SJCRH30 (cell line): ENCODE data around the gene GJD2. TPM values are rescaled to one million over a fixed set of nuclear protein-coding genes. Genes with fewer than 3 reads are reported as not detected.

Experiments used
- DNase-seq, 2 experiments: peaks; one replicate each; pipeline ENCODE4 v3.0.0-alpha.2; 2015 to 2020
- H3K27ac ChIP-seq: fragments of 250-450 bp; sonication (Bioruptor Pico); 2 replicates; pipeline ENCODE4 v1.5.1; 2020; ENCODE audit warnings: mild to moderate bottlenecking, moderate library complexity
- H3K27me3 ChIP-seq: fragments of 250-450 bp; sonication (Bioruptor Pico); 2 replicates; pipeline ENCODE4 v1.5.1; 2020; ENCODE audit warnings: mild to moderate bottlenecking, moderate library complexity
- H3K36me3 ChIP-seq: fragments of 250-450 bp; sonication (Bioruptor Pico); 2 replicates; pipeline ENCODE4 v1.5.1; 2020; ENCODE audit warnings: mild to moderate bottlenecking, moderate library complexity
- H3K4me1 ChIP-seq: fragments of 250-450 bp; sonication (Bioruptor Pico); 2 replicates; pipeline ENCODE4 v1.5.1; 2020; ENCODE audit warnings: mild to moderate bottlenecking, moderate library complexity
- H3K4me3 ChIP-seq: fragments of 250-450 bp; sonication (Bioruptor Pico); 2 replicates; pipeline ENCODE4 v1.5.1; 2020; ENCODE audit warnings: mild to moderate bottlenecking, moderate library complexity
- H3K9me3 ChIP-seq: fragments of 250-450 bp; sonication (Bioruptor Pico); replicated peaks from 2 replicates; pipeline ENCODE4 v1.5.1; 2020; ENCODE audit warnings: mild to moderate bottlenecking, moderate library complexity
- total RNA-seq: library from RNA; depleted of rRNA; stranded (reverse); fragments of >200 nt; shearing (Covaris generic); gene quantifications from 2 replicates; pipeline ENCODE4 v1.2.3, GENCODE V29; 2014

GJD2 gene
- total RNA-seq, 1 experiment from 2014 or later = not detected

GRCh38 chr15:34725556-34725955 lies 29.2 kb downstream of the GJD2 start:
- DNase-seq = peak; percentile 90 to 94

GRCh38 chr15:34724481-34724880 lies 30.3 kb downstream of the GJD2 start:
- Histone ChIP-seq H3K36me3 (no peaks in the 10 kb centered on the region), H3K9me3 (peaks cover 2% of the 10 kb centered on the region; the same call in 1 of the 2 replicates), H3K4me3 (no peak overlapping the region), H3K27ac (peak overlapping the region; percentile 96), H3K4me1 (peaks cover 78% of the 10 kb centered on the region), H3K27me3 (no peaks in the 10 kb centered on the region)
- DNase-seq = no peak

More at GRCh38 chr15:34725556-34725955, 29.2 kb downstream of the GJD2 start:
- H3K27ac ChIP-seq = peak overlapping the region; percentile 96
- no peak overlapping the region for H3K4me3 ChIP-seq
- H3K9me3 ChIP-seq = peaks cover 2% of the 10 kb centered on the region; the same call in 1 of the 2 replicates
- no peaks in the 10 kb centered on the region for H3K27me3 ChIP-seq
- H3K4me1 ChIP-seq = peaks cover 67% of the 10 kb centered on the region
- H3K36me3 ChIP-seq = no peaks in the 10 kb centered on the region

GRCh38 chr15:34722439-34722836 lies 32.4 kb downstream of the GJD2 start:
- H3K4me1 ChIP-seq = peaks cover 89% of the 10 kb centered on the region
- H3K4me3 ChIP-seq = peak overlapping the region; percentile 30
- H3K27ac ChIP-seq = peak overlapping the region; percentile 96
- H3K9me3 ChIP-seq = no peaks in the 10 kb centered on the region; the same call in 1 of the 2 replicates
- H3K36me3 ChIP-seq = no peaks in the 10 kb centered on the region
- no peaks in the 10 kb centered on the region for H3K27me3 ChIP-seq
- no peak for DNase-seq

- Histone ChIP-seq H3K4me3 (peak overlapping the region; percentile 30), H3K36me3 (no peaks in the 10 kb centered on the region), H3K27ac (peak overlapping the region; percentile 96), H3K27me3 (no peaks in the 10 kb centered on the region), H3K9me3 (no peaks in the 10 kb centered on the region), H3K4me1 (peaks cover 84% of the 10 kb centered on the region)
- DNase-seq = peak; percentile 98
Measured at GRCh38 chr15:34721802-34722438, 32.9 kb downstream of the GJD2 start.

- no peaks in the 10 kb centered on the region for H3K36me3 ChIP-seq
- H3K27me3 ChIP-seq = no peaks in the 10 kb centered on the region
- H3K4me3 ChIP-seq = peak overlapping the region; percentile 5; the same call in 1 of the 2 replicates
- peak overlapping the region; percentile 53 for H3K27ac ChIP-seq
- peaks cover 78% of the 10 kb centered on the region for H3K4me1 ChIP-seq
- no peaks in the 10 kb centered on the region for H3K9me3 ChIP-seq
- DNase-seq = no peak
Measured at GRCh38 chr15:34721157-34721801, 33.5 kb downstream of the GJD2 start.

GRCh38 chr15:34719695-34720094 lies 35.1 kb downstream of the GJD2 start:
- Histone ChIP-seq H3K9me3 (no peaks in the 10 kb centered on the region), H3K27me3 (no peaks in the 10 kb centered on the region), H3K4me3 (no peak overlapping the region), H3K4me1 (peaks cover 64% of the 10 kb centered on the region), H3K36me3 (no peaks in the 10 kb centered on the region), H3K27ac (no peak overlapping the region; the same call in 1 of the 2 replicates)
- no peak for DNase-seq

GRCh38 chr15:34718681-34719665 lies 35.8 kb downstream of the GJD2 start:
- Histone ChIP-seq H3K4me3 (no peak overlapping the region), H3K36me3 (no peaks in the 10 kb centered on the region), H3K9me3 (no peaks in the 10 kb centered on the region), H3K4me1 (peaks cover 57% of the 10 kb centered on the region), H3K27ac (peak overlapping the region; percentile 14; the same call in 1 of the 2 replicates), H3K27me3 (no peaks in the 10 kb centered on the region)
- DNase-seq = peak in 1 of 2 experiments; percentile 17

GRCh38 chr15:34717729-34718128 lies 37.1 kb downstream of the GJD2 start:
- DNase-seq = no peak
- Histone ChIP-seq H3K4me1 (peaks cover 44% of the 10 kb centered on the region), H3K36me3 (no peaks in the 10 kb centered on the region), H3K27me3 (no peaks in the 10 kb centered on the region), H3K27ac (no peak overlapping the region), H3K9me3 (no peaks in the 10 kb centered on the region), H3K4me3 (no peak overlapping the region)

- no peak for DNase-seq
Measured at GRCh38 chr15:34716111-34716510, 38.7 kb downstream of the GJD2 start.

GRCh38 chr15:34714476-34715121 lies 40.2 kb downstream of the GJD2 start:
- Histone ChIP-seq H3K36me3 (no peaks in the 10 kb centered on the region), H3K4me1 (peaks cover 24% of the 10 kb centered on the region), H3K27me3 (no peaks in the 10 kb centered on the region), H3K27ac (no peak overlapping the region), H3K9me3 (no peaks in the 10 kb centered on the region), H3K4me3 (no peak overlapping the region)
- DNase-seq = no peak

More at GRCh38 chr15:34716111-34716510, 38.7 kb downstream of the GJD2 start:
- peaks cover 33% of the 10 kb centered on the region for H3K4me1 ChIP-seq
- no peaks in the 10 kb centered on the region for H3K9me3 ChIP-seq
- no peaks in the 10 kb centered on the region for H3K27me3 ChIP-seq
- no peak overlapping the region for H3K27ac ChIP-seq
- no peaks in the 10 kb centered on the region for H3K36me3 ChIP-seq
- H3K4me3 ChIP-seq = no peak overlapping the region

- H3K36me3 ChIP-seq = no peaks in the 10 kb centered on the region
- H3K27ac ChIP-seq = no peak overlapping the region
- DNase-seq = no peak
- H3K27me3 ChIP-seq = no peaks in the 10 kb centered on the region
- no peaks in the 10 kb centered on the region for H3K9me3 ChIP-seq
- peaks cover 18% of the 10 kb centered on the region for H3K4me1 ChIP-seq
- no peak overlapping the region for H3K4me3 ChIP-seq
Measured at GRCh38 chr15:34713635-34714034, 41.2 kb downstream of the GJD2 start.

GRCh38 chr15:34709866-34710265 lies 44.9 kb downstream of the GJD2 start:
- no peak for DNase-seq
- Histone ChIP-seq H3K27me3 (no peaks in the 10 kb centered on the region), H3K36me3 (no peaks in the 10 kb centered on the region), H3K4me3 (no peak overlapping the region), H3K9me3 (no peaks in the 10 kb centered on the region), H3K4me1 (peaks cover 15% of the 10 kb centered on the region), H3K27ac (peak overlapping the region; percentile 37)

- peaks cover 15% of the 10 kb centered on the region for H3K4me1 ChIP-seq
- peak; percentile 31 to 79 for DNase-seq
- no peaks in the 10 kb centered on the region for H3K27me3 ChIP-seq
- H3K36me3 ChIP-seq = no peaks in the 10 kb centered on the region
- H3K27ac ChIP-seq = no peak overlapping the region
- H3K4me3 ChIP-seq = no peak overlapping the region
- H3K9me3 ChIP-seq = no peaks in the 10 kb centered on the region
Measured at GRCh38 chr15:34708422-34708821, 46.4 kb downstream of the GJD2 start.

GRCh38 chr15:34701536-34701935 lies 53.3 kb downstream of the GJD2 start:
- Histone ChIP-seq H3K9me3 (no peaks in the 10 kb centered on the region), H3K27me3 (no peaks in the 10 kb centered on the region), H3K4me3 (no peak overlapping the region), H3K4me1 (peaks cover 20% of the 10 kb centered on the region), H3K27ac (peak overlapping the region; percentile 39), H3K36me3 (no peaks in the 10 kb centered on the region)
- DNase-seq = peak; percentile 81 to 83
